ENCODE data around the gene CCL1. TPM values are rescaled to one million over a fixed set of nuclear protein-coding genes. Genes with fewer than 3 reads are reported as not detected.

The CCL1 gene
- total RNA-seq, 1 donor, result not detected

DNA sequence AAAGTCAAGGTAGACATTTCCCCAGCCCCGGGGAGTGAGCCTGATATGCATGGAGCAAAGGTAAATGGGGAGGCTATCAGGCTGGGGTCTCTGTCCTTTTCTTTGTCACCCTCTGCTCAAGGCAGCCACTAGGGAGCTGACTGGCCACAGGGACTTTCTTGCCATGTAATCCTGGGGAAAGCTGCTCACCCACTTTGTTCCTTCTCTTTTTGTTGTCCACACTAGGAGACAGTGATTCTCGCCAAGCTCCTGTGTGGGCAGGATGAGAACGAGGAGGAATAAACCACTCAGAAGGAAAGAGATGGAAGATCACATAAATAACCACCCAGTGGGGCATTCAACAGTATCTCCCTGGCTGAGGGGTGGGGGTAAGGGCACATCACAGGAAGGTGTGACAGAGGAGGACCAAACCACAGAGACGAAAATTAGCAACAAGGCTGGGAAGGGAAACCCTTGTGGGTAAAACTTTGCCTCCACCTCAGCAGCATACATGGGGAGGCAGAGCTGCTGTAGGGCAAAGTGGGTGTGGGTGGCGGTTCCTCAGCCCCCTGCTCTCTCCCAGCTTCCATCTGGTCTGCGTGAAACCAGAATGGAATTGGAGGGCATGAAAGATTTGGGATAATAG is 26.2 kb upstream of the CCL1 start:
- Histone ChIP-seq H3K27me3 (ENCODE audit: insufficient read depth, low read length) (no peaks in the 10 kb centered on the region), H3K4me1 (ENCODE audit: insufficient read depth, low read length) (peaks cover 15% of the 10 kb centered on the region), H3K4me3 (ENCODE audit: low read length) (no peak overlapping the region), H3K9me3 (ENCODE audit: low read depth, low read length) (no peaks in the 10 kb centered on the region)

GRCh38 chr17:34387566-34387965 is 24.5 kb upstream of the CCL1 start:
- Histone ChIP-seq H3K4me3 (ENCODE audit: low read length) (no peak overlapping the region), H3K4me1 (ENCODE audit: insufficient read depth, low read length) (peaks cover 19% of the 10 kb centered on the region), H3K9me3 (ENCODE audit: low read depth, low read length) (no peaks in the 10 kb centered on the region), H3K27me3 (ENCODE audit: insufficient read depth, low read length) (no peaks in the 10 kb centered on the region)

DNA sequence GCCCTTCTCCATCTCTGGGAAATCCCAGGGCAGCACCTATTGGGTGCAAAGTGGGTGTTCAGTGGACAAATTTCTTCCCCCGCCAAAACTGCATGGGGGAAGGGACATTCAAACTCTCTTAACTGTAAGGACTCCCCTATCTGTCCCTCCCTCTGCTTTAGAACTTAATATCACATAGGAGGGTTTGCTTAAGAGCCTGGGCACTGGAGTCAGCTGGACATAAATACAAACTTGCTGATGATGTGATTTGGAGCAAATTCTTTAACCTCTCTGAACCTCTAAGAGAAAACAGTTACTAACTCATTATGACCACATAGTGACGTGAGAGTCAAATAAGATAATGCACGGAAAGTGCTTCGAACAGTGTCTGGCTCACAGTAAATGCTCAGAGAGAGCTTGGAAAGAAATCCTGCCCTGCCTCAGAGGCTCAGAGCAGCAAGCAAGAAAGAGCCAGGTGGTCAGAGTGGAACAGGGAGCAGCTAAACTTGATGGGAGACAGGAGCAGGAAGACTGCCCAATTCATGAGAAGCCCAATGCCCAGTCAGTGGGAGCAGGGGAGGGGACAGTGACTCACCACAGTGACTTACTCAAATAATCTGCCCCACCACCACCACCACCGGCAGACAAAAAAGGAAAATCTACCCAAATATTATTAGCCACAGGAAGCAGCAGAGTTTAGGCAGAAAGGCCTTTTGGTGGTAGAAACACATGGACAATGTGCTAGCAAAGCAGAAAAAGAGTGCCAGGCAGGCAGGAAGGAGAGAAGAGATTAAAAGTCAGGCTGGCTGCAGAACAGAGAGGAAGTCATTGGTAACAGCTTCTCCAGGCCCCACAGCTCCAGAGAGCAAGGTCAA is 23.9 kb upstream of the CCL1 start:
- no peaks in the 10 kb centered on the region for H3K27me3 ChIP-seq (ENCODE audit: insufficient read depth, low read length)
- H3K9me3 ChIP-seq (ENCODE audit: low read depth, low read length), result no peaks in the 10 kb centered on the region
- H3K4me3 ChIP-seq (ENCODE audit: low read length), result no peak overlapping the region
- H3K4me1 ChIP-seq (ENCODE audit: insufficient read depth, low read length), result peaks cover 23% of the 10 kb centered on the region

- Histone ChIP-seq H3K9me3 (ENCODE audit: low read depth, low read length) (no peaks in the 10 kb centered on the region), H3K4me3 (ENCODE audit: low read length) (no peak overlapping the region), H3K27me3 (ENCODE audit: insufficient read depth, low read length) (no peaks in the 10 kb centered on the region), H3K4me1 (ENCODE audit: insufficient read depth, low read length) (peaks cover 23% of the 10 kb centered on the region)
Observed at GRCh38 chr17:34386343-34386696, 23.3 kb upstream of the CCL1 start.

- no peak overlapping the region for H3K4me3 ChIP-seq (ENCODE audit: low read length)
- peaks cover 23% of the 10 kb centered on the region for H3K4me1 ChIP-seq (ENCODE audit: insufficient read depth, low read length)
- H3K9me3 ChIP-seq (ENCODE audit: low read depth, low read length), result no peaks in the 10 kb centered on the region
- no peaks in the 10 kb centered on the region for H3K27me3 ChIP-seq (ENCODE audit: insufficient read depth, low read length)
Observed at GRCh38 chr17:34384822-34385605, 22.0 kb upstream of the CCL1 start.

GRCh38 chr17:34384271-34384670 is 21.2 kb upstream of the CCL1 start:
- H3K4me1 ChIP-seq (ENCODE audit: insufficient read depth, low read length), result peaks cover 23% of the 10 kb centered on the region
- H3K27me3 ChIP-seq (ENCODE audit: insufficient read depth, low read length), result no peaks in the 10 kb centered on the region
- H3K9me3 ChIP-seq (ENCODE audit: low read depth, low read length), result no peaks in the 10 kb centered on the region
- H3K4me3 ChIP-seq (ENCODE audit: low read length), result no peak overlapping the region

DNA sequence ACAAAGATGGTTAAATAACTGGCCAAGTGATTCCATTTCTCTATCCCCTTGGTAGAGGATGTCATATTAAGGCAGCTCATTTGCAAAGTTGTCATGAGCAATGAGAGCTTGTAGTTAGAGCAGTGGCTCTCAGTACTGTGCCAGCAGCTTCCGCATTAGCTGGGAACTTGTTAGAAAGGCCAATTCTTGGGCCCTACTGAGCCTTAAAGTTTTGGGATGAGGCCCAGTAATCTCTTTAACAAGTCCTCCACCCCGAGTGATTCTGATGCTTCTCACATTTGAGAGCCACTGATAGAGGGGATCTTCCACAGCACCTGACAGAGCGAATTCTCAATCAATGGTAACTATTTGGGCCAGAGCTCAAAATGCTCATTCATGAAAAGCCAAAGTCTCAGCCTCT is 20.2 kb upstream of the CCL1 start:
- Histone ChIP-seq H3K4me3 (ENCODE audit: low read length) (no peak overlapping the region), H3K27me3 (ENCODE audit: insufficient read depth, low read length) (no peaks in the 10 kb centered on the region), H3K4me1 (ENCODE audit: insufficient read depth, low read length) (peaks cover 28% of the 10 kb centered on the region), H3K9me3 (ENCODE audit: low read depth, low read length) (no peaks in the 10 kb centered on the region)

DNA sequence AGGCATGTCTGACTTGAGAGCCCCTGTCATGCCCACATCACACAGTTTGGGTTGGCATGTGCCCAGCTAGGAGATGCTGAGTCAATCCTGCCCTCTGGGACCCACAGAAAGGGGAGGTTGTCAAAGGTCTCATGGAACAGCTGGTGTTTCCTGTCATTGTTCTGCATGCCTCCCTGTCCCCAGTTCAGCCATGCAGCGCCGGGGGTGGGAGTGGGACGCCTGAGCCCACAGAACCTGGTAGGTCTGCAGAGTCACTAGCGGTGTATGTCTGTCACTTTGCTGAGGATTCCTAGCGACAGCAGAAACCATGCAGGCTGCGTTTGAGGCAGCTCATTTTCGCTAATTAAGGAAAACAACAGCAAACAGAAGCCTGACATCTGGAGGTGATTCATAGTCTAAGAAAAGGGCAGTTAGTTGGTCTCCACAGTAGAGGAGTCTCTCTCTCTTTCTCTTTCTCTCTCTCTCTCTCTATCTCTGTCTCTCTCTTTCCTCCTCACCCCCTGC is 19.6 kb upstream of the CCL1 start:
- H3K4me1 ChIP-seq (ENCODE audit: insufficient read depth, low read length), result peaks cover 28% of the 10 kb centered on the region
- H3K4me3 ChIP-seq (ENCODE audit: low read length), result no peak overlapping the region
- H3K9me3 ChIP-seq (ENCODE audit: low read depth, low read length), result no peaks in the 10 kb centered on the region
- no peaks in the 10 kb centered on the region for H3K27me3 ChIP-seq (ENCODE audit: insufficient read depth, low read length)

DNA sequence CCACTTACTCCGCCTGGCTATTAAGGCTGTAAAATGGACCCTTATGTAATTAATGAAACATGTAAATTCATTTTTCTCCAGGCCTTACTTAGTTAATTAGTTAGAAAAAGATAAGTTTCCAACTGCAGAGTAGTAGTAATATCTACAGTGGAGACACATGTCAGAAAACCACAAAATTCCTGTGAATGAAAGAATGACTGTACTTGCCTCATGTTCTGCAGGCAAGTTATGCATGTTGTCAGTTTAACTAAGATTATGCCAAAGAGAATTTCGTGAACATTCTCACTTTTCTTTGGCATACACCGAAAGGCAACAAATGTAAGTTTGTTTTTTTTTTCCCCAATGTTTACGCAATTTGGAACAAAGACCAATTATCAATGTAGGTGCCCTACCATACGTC is 16.8 kb upstream of the CCL1 start:
- no peaks in the 10 kb centered on the region for H3K9me3 ChIP-seq (ENCODE audit: low read depth, low read length)
- H3K27me3 ChIP-seq (ENCODE audit: insufficient read depth, low read length), result no peaks in the 10 kb centered on the region
- H3K4me1 ChIP-seq (ENCODE audit: insufficient read depth, low read length), result peaks cover 33% of the 10 kb centered on the region
- no peak overlapping the region for H3K4me3 ChIP-seq (ENCODE audit: low read length)

DNA sequence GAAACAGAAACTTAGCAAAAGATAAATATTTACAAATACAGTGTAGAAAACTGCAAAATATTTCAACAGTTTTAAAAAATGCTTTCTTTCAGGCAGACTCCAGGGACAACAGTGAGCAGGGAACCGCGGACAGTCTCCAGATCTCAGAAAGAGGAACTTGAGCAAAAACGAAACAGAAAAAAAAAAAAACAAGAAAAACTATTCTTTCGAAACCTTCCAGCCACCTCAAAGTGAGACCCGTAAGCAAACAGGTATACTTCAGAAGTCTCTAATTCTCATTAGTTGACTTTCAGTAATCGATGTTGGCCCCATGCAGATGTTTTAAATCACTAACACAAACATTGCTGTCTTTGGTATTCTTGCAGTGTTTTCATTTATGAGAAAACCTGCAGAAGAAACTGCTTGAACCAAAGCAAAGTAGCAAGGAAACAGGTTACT is 15.7 kb upstream of the CCL1 start:
- peaks cover 33% of the 10 kb centered on the region for H3K4me1 ChIP-seq (ENCODE audit: insufficient read depth, low read length)
- no peak overlapping the region for H3K4me3 ChIP-seq (ENCODE audit: low read length)
- H3K9me3 ChIP-seq (ENCODE audit: low read depth, low read length), result no peaks in the 10 kb centered on the region
- no peaks in the 10 kb centered on the region for H3K27me3 ChIP-seq (ENCODE audit: insufficient read depth, low read length)

- Histone ChIP-seq H3K4me1 (ENCODE audit: insufficient read depth, low read length) (peaks cover 26% of the 10 kb centered on the region), H3K4me3 (ENCODE audit: low read length) (no peak overlapping the region), H3K27me3 (ENCODE audit: insufficient read depth, low read length) (no peaks in the 10 kb centered on the region), H3K9me3 (ENCODE audit: low read depth, low read length) (no peaks in the 10 kb centered on the region)
Observed at GRCh38 chr17:34377078-34377823, 14.2 kb upstream of the CCL1 start.

DNA sequence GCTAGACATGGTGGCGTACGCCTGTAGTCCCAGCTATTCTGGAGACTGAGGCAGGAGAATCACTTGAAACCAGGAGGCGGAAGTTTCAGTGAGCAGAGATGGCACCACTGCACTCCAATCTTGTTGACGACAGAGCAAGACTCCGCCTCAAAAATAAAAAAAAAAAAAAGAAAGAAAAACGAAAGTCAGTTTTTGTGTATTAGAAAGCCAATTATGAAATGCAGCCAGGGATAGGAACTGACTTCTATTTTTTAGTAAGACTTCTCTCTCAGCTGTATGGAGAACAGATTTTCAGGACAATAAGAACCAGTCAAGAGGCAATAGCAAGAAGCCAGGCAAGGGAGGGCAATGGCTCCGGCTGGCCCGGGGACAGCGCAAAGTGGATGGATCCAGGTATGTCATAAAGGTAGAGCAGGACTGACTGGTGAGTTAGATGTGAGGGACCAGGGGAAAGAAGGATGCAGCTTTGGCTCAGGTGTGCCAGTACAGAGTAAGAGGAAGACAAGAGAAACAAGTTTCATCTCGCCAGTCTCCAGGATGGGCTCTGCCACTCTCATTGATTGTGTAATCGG is 12.5 kb upstream of the CCL1 start:
- Histone ChIP-seq H3K4me3 (ENCODE audit: low read length) (no peak overlapping the region), H3K9me3 (ENCODE audit: low read depth, low read length) (no peaks in the 10 kb centered on the region), H3K27me3 (ENCODE audit: insufficient read depth, low read length) (no peaks in the 10 kb centered on the region), H3K4me1 (ENCODE audit: insufficient read depth, low read length) (peaks cover 42% of the 10 kb centered on the region)

DNA sequence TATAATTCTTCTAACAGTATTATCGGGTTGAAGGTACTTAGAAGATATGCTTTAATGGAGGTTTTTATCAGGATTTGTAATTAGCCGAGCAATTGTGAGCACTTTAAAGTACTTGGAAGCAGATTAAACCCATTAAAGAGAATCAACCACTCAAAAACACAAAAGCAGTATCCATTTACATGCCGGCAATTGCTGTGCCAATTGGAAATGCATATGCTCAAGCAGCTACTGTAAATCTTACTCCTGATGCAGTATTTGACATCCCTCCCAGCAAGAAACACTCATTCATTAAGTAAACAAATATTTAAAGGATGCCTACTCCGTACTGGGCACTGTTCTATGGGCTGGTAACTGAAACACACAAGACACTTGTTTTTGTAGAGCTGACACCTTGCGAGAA is 11.4 kb upstream of the CCL1 start:
- no peak overlapping the region for H3K4me3 ChIP-seq (ENCODE audit: low read length)
- peaks cover 53% of the 10 kb centered on the region for H3K4me1 ChIP-seq (ENCODE audit: insufficient read depth, low read length)
- no peaks in the 10 kb centered on the region for H3K9me3 ChIP-seq (ENCODE audit: low read depth, low read length)
- no peaks in the 10 kb centered on the region for H3K27me3 ChIP-seq (ENCODE audit: insufficient read depth, low read length)

DNA sequence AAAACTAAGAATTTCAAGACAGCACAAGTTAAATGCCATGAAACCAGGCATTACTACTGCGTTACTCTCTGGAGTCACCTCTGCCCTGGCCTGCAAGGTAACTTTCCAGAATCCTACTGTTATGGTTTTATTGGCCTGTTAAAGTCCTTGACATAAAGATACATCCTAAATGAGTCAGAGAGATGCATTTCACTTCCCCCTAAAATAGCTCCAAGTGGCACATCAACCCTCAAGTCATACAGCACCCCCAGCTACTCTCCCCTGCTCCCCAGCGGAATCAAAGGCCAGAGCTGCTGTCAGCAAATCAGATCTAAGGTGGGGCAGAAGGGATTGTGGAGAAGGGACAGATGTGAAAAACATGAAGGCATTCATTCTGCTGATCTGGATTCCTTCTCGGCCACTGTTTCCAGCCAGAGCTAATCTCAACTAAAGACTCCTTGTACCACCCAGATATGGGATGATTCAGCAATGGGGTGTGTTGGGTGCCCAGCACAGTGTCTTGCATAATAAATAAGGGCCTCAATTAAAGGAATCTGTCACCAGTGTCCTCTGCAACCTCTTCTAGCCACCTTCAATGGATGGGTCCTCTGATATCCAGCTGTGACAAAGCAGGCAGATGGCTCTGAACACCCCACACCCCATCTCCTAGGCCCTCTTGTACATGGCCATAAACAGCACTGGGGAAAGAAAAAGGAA is 8.5 kb upstream of the CCL1 start:
- H3K9me3 ChIP-seq (ENCODE audit: low read depth, low read length), result no peaks in the 10 kb centered on the region
- H3K4me3 ChIP-seq (ENCODE audit: low read length), result no peak overlapping the region
- peaks cover 61% of the 10 kb centered on the region for H3K4me1 ChIP-seq (ENCODE audit: insufficient read depth, low read length)
- no peaks in the 10 kb centered on the region for H3K27me3 ChIP-seq (ENCODE audit: insufficient read depth, low read length)
